Metanephros (tissue), 1 donor: ENCODE data around the gene RNF41. TPM values are rescaled to one million over a fixed set of nuclear protein-coding genes. Genes with fewer than 3 reads are reported as not detected.

ENCODE experiments used
- total RNA-seq: library from RNA; depleted of rRNA; stranded (reverse); fragments of >200 nt; gene quantifications from one replicate; pipeline ENCODE4 v1.2.3, GENCODE V29; 2014

The RNF41 gene
- total RNA-seq = 40.6 TPM

GRCh38 chr12:56221757-56222530, at the start of gene RNF41:
Gene RNF41 (minus strand): TSS chr12:56221922. CDS start chr12:56214047, 7,875 bp downstream.

GRCh38 chr12:56266693-56267442, 45.1 kb upstream of the RNF41 start, which contains the start of gene COQ10A:
Gene COQ10A (plus strand): TSS chr12:56266942. CDS start chr12:56267119, 177 bp downstream.

DNA sequence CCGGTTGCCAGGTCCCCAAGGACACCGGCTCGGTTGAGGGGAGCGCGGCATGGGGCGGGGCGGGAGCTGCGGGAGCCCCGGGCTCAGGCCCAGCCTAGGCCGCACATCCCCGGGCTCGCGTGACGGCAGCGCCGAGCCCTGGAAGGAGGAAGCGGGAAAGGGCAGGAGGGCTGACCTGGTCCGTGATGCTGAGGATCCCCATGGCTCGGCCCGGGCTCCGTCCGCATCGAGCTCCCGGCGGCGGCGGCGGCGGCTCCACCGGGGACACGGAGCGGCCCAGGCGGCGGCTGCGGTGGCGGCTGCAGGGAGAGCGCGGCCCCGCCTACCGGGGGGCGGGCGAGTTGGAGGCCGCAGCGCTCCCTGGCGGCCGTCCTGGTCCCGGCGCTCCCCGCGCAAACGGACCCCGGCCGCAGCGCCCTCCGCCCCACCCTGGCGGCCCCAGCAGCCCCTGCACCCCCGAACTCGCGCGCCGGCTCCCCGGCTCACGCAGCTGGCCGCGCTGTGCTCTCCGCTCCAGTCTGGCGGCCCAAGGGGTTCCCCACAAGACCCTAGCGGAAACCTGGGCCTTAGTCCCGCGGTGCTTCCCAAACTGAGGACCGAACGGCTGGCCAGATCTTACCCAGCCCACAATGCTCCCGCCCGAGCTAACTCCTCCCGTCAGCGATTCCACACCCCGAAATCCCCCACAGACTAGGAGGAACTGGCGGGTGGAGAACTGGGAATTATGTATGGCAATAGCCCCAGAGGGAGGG, 36.5 kb upstream of the RNF41 start, which contains the start of gene ANKRD52:
TSS of gene ANKRD52 (minus strand) at position 317 of the 752 bp plus-strand sequence. CDS start at position 202, 115 bp downstream.

DNA sequence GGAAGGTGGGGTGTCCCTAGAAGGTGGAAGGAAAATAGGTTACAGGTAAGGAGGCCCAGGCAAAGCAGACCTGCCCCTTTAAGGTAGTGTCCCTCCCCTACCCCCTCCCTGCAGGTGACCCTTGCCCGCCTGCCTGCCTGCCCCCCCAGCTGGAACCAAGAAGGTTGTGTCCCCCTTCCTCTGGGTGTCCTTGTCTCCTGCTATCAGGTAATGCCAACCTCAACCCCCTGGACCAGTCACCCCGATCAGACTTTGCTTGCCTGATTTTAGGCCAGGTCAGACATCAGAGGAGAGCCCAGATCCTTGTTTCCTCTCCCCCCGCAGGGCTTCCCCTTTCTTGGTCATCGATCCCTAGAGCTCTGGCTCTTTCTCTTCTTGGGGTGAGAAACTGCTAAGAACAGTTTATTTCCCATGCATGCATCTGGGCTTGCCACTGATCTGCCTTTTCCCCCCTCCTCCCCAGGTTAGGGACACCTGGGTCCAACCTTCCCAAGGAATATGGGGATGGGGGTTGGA, 8.3 kb upstream of the RNF41 start, which contains the start of gene SLC39A5:
TSS of gene SLC39A5 (plus strand) at position 136 of the 516 bp plus-strand sequence. CDS start 1,224 bp downstream, outside the sequence.

GRCh38 chr12:56224102-56224701, 2.5 kb upstream of the RNF41 start, which contains the start of gene NABP2:
Gene NABP2 (plus strand): TSS chr12:56224342. CDS start chr12:56224857, 515 bp downstream.

DNA sequence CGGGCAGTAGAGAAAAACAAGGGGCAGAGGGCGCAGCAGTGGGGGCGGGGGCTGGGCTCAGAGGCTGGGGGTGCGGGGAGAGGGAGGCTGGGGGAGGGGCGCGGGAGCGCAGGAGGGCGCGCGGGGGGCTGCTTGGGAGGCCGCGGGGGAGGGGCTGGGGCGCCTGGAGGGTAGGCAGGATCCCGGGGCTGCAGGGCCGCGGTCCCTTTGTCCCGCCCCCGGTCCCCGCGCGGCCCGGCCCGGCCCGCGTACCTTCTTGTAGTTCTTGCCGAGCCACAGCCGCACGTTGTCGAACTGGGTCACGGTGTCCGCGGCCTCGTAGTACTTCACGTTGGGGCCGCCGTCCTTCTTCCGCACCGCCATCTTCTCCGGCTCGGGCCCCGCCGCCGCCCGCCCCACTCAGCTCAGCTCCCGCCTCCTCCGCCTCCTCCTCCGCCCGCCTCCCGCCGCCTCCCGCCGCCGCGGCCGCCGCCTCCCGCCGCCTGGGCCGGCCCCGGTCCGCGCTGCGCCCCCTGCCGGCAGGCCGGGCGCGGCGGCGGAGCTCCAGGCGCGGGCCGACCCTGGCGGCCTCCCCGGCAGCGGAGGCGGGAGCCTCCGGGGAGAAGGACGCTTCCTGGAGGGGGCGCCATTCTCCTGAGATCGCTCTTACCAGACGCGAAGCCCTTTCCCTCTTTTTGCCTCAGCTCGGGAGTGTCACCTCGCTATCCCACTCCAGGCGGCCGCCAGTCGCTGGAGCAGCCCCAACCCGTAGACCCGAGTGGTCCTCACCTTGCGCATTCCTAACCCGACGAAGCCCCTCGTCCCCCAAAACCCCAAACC, 32.4 kb downstream of the RNF41 start, which contains the start of gene SMARCC2:
TSS of gene SMARCC2 (minus strand) at position 385 of the 819 bp plus-strand sequence. CDS start at position 363, 22 bp downstream.

DNA sequence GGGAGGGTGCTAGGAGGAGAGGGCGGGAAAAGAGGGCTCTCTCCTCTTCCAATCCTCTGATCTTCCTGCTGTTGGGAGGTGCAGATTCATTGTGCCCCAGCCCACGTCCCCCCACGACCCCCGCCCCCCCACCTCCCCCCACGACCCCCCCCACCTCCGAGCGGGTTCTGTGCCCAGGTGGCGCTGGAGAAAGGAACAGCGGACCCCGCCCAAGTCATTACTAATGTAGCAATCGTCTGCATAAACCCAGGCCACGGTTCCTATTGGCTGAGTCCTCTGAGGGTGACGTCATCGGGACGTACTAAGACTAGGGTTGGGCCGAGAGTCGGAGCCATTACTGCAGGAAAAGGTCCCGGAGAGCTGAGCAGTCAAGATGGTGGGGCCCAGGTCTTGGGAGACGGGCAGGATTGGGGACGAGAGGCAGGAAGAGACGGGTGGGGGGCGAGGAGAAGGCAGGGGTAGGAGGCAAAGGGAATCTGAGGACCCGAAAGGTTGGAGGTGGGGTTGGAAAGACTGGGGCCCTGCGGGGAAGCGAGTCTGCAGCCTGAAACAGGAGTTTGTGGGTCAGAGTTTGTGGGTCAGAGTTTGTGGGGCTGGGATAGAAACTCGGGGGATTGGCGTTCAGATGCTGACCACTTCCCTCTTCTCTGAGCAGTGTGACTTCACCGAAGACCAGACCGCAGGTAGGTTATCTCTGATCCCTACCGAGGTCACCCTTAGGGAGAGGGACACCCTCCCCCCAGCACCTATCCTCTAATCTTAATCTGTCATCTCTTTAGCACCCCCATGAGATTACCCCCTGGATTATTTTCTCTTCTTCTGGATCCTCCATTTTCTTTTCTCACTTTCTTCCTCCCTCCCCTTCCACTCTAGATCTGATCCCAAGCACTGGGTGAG, 63.4 kb downstream of the RNF41 start, which contains the start of gene MYL6:
TSS of gene MYL6 (plus strand) at position 331 of the 897 bp plus-strand sequence. CDS start at position 374, 43 bp downstream.

Other genes with a start within 250 kb of the RNF41 start
- 86.6 TPM for gene RAB5B, start 247.8 kb downstream of the RNF41 start, total RNA-seq
- 30.5 TPM for gene SUOX, start 224.6 kb downstream of the RNF41 start, total RNA-seq
- 6.0 TPM for gene IKZF4, start 200.9 kb downstream of the RNF41 start, total RNA-seq
- gene RPS26, start 180.0 kb downstream of the RNF41 start, total RNA-seq = 280 TPM
- 123 TPM for gene ERBB3, start 141.8 kb downstream of the RNF41 start, total RNA-seq
- gene PA2G4, start 117.4 kb downstream of the RNF41 start, total RNA-seq = 78.5 TPM
- 1,889 TPM for gene RPL41, start 105.3 kb downstream of the RNF41 start, total RNA-seq
- 4.9 TPM for gene ZC3H10, start 103.7 kb downstream of the RNF41 start, total RNA-seq
- gene ESYT1, start 93.7 kb downstream of the RNF41 start, total RNA-seq = 105 TPM
- 79.0 TPM for gene MYL6B, start 69.3 kb downstream of the RNF41 start, total RNA-seq
- gene MYL6, start 63.6 kb downstream of the RNF41 start, total RNA-seq = 1,413 TPM
- gene SMARCC2, start 32.4 kb downstream of the RNF41 start, total RNA-seq = 119 TPM
- gene NABP2, start 2.4 kb upstream of the RNF41 start, total RNA-seq = 22.0 TPM
- 34.9 TPM for gene SLC39A5, start 8.1 kb upstream of the RNF41 start, total RNA-seq
- gene ANKRD52, start 36.5 kb upstream of the RNF41 start, total RNA-seq = 25.7 TPM
- 15.4 TPM for gene COQ10A, start 45.0 kb upstream of the RNF41 start, total RNA-seq
- 150 TPM for gene CS, start 78.4 kb upstream of the RNF41 start, total RNA-seq
- gene CNPY2, start 94.1 kb upstream of the RNF41 start, total RNA-seq = 56.6 TPM
- gene PAN2, start 112.1 kb upstream of the RNF41 start, total RNA-seq = 73.3 TPM
- gene IL23A, start 117.0 kb upstream of the RNF41 start, total RNA-seq = not detected
- gene STAT2, start 138.2 kb upstream of the RNF41 start, total RNA-seq = 133 TPM
- gene APOF, start 140.9 kb upstream of the RNF41 start, total RNA-seq = not detected
- 15.1 TPM for gene TIMELESS, start 227.5 kb upstream of the RNF41 start, total RNA-seq
- gene MIP, start 232.7 kb upstream of the RNF41 start, total RNA-seq = not detected
- gene SPRYD4, start 246.7 kb upstream of the RNF41 start, total RNA-seq = 2.2 TPM